Measurements from ENCODE around the gene CCDC82.

The CCDC82 gene

GRCh38 chr11:96376796-96377195 lies 12.9 kb downstream of the CCDC82 start:
- H3K36me3 ChIP-seq (ENCODE audit: control insufficient read depth in 2 of 2, insufficient read depth in 1 of 2, low read length in 2 of 2), result peaks cover 0 to 37% of the 10 kb centered on the region in 2 experiments; a peak in 1 of 3 replicates
- no peaks in the 10 kb centered on the region for H3K4me1 ChIP-seq (ENCODE audit: control insufficient read depth, insufficient read depth, low read length)
- POLR2A ChIA-PET, result no interaction called here
- CTCF ChIA-PET, result no interaction called here
- TF ChIP-seq ZNF580 (tag by site-specific recombination; IDR thresholded peaks at IDR 0.05) (no peak), ZNF623 (tag by site-specific recombination; IDR thresholded peaks at IDR 0.05) (no peak), ZNF16 (tag by site-specific recombination; IDR thresholded peaks at IDR 0.05; ENCODE audit: low read depth) (no peak), ZNF521 (tag by site-specific recombination; IDR thresholded peaks at IDR 0.05) (no peak)
- H3K27ac ChIP-seq (ENCODE audit: extremely low read depth, low read depth, low read length), result no peak overlapping the region
- H3K9me3 ChIP-seq (ENCODE audit: control insufficient read depth, insufficient read depth, low read depth, low read length), result no peaks in the 10 kb centered on the region
- H3K4me3 ChIP-seq (ENCODE audit: low read depth, low read length), result no peak overlapping the region

GRCh38 chr11:96373826-96374225 lies 15.9 kb downstream of the CCDC82 start:
- ChIA-PET CTCF (no interaction called here), POLR2A (no interaction called here)
- Histone ChIP-seq H3K9me3 (ENCODE audit: control insufficient read depth, insufficient read depth, low read depth, low read length) (no peaks in the 10 kb centered on the region), H3K27ac (ENCODE audit: extremely low read depth, low read depth, low read length) (no peak overlapping the region), H3K4me3 (ENCODE audit: low read depth, low read length) (no peak overlapping the region), H3K4me1 (ENCODE audit: control insufficient read depth, insufficient read depth, low read length) (no peaks in the 10 kb centered on the region), H3K36me3 (ENCODE audit: control insufficient read depth in 2 of 2, insufficient read depth in 1 of 2, low read length in 2 of 2) (peaks cover 0 to 33% of the 10 kb centered on the region in 2 experiments; a peak in 1 of 3 replicates)
- no peak for TF ChIP-seq GLI4 (tag by site-specific recombination; IDR thresholded peaks at IDR 0.05)
- no peak for TF ChIP-seq ZNF335 (tag by site-specific recombination; conservative IDR thresholded peaks at IDR 0.05)
- no peak for TF ChIP-seq ZNF10 (tag by site-specific recombination; IDR thresholded peaks at IDR 0.05)
- no peak for TF ChIP-seq KLF1 (tag by site-specific recombination; IDR thresholded peaks at IDR 0.05)
- TF ChIP-seq ZNF133 (tag by site-specific recombination; IDR thresholded peaks at IDR 0.05), result no peak
- no peak for TF ChIP-seq ZBTB21 (tag by site-specific recombination; IDR thresholded peaks at IDR 0.05)
- no peak for TF ChIP-seq ZNF501 (tag by site-specific recombination; IDR thresholded peaks at IDR 0.05)
- no peak for TF ChIP-seq ZNF391 (tag by site-specific recombination; IDR thresholded peaks at IDR 0.05; ENCODE audit: borderline replicate concordance, low read depth)
- no peak for TF ChIP-seq PRDM4 (tag by site-specific recombination; IDR thresholded peaks at IDR 0.05)
- TF ChIP-seq ZNF37A (tag by site-specific recombination; IDR thresholded peaks at IDR 0.05), result no peak
- TF ChIP-seq KLF7 (tag by site-specific recombination; IDR thresholded peaks at IDR 0.05; ENCODE audit: borderline replicate concordance), result no peak
- no peak for TF ChIP-seq ZNF610 (tag by site-specific recombination; IDR thresholded peaks at IDR 0.05; ENCODE audit: borderline replicate concordance)
- no peak for TF ChIP-seq ZNF548 (tag by site-specific recombination; IDR thresholded peaks at IDR 0.05)
- TF ChIP-seq ZNF350 (tag by site-specific recombination; IDR thresholded peaks at IDR 0.05), result no peak

GRCh38 chr11:96367342-96367741 lies 22.4 kb downstream of the CCDC82 start:
- H3K27ac ChIP-seq (ENCODE audit: extremely low read depth, low read depth, low read length), result no peak overlapping the region
- ChIA-PET POLR2A (no interaction called here), CTCF (no interaction called here)
- peaks cover 0 to 29% of the 10 kb centered on the region in 2 experiments; a peak in 1 of 3 replicates for H3K36me3 ChIP-seq (ENCODE audit: control insufficient read depth in 2 of 2, insufficient read depth in 1 of 2, low read length in 2 of 2)
- H3K4me1 ChIP-seq (ENCODE audit: control insufficient read depth, insufficient read depth, low read length), result no peaks in the 10 kb centered on the region
- H3K9me3 ChIP-seq (ENCODE audit: control insufficient read depth, insufficient read depth, low read depth, low read length), result no peaks in the 10 kb centered on the region
- no peak overlapping the region for H3K4me3 ChIP-seq (ENCODE audit: low read depth, low read length)
- TF ChIP-seq ZNF704 (tag by site-specific recombination; IDR thresholded peaks at IDR 0.05), result no peak
- no peak for TF ChIP-seq ZNF518A (tag by site-specific recombination; conservative IDR thresholded peaks at IDR 0.05; ENCODE audit: low read depth)
- no peak for TF ChIP-seq INSM2 (tag by site-specific recombination; IDR thresholded peaks at IDR 0.05)
- no peak for TF ChIP-seq ZNF48 (tag by site-specific recombination; IDR thresholded peaks at IDR 0.05)
- no peak for TF ChIP-seq ZNF266 (tag by site-specific recombination; IDR thresholded peaks at IDR 0.05; ENCODE audit: low read depth)
